Effector memory CD8-positive, alpha-beta T cell (primary cell): ENCODE data around the gene CNDP1.
A peak's percentile ranks its signal among the peaks of the same experiment; 100 is the strongest.
"Not testable (repeated sequence)": the region's sequence is repeated elsewhere in the genome, so short reads cannot be mapped to it uniquely, and the experiment has no call there.

Experiments used
- ATAC-seq: fragments of 150-1000 bp; cut with Tn5 transposase; replicated peaks from 2 replicates; pipeline ENCODE4 v1.10.0; 2021; ENCODE audit warnings: mild to moderate bottlenecking, moderate library complexity
- DNase-seq, 3 experiments: peaks; one replicate each; pipeline ENCODE4 v3.0.0; 2021
- H3K27ac Mint-ChIP-seq, 2 donors: one replicate each; pipeline ENCODE4 v1.8.0; 2022; ENCODE audit warnings: mild to moderate bottlenecking in 2 of 2, mixed read lengths in 2 of 2, moderate library complexity in 2 of 2
- H3K27me3 Mint-ChIP-seq, 2 donors: one replicate each; pipeline ENCODE4 v1.8.0; 2022; ENCODE audit warnings: mixed read lengths in 2 of 2
- H3K36me3 Mint-ChIP-seq: one replicate; pipeline ENCODE4 v1.8.0; 2022; ENCODE audit warnings: mild to moderate bottlenecking, moderate library complexity, mixed read lengths; ENCODE audit not compliant: insufficient read depth
- H3K4me1 Mint-ChIP-seq, 2 donors: one replicate each; pipeline ENCODE4 v1.8.0; 2022; ENCODE audit warnings: low read depth in 2 of 2, mixed read lengths in 2 of 2
- H3K4me3 Mint-ChIP-seq, 2 donors: one replicate each; pipeline ENCODE4 v1.8.0; 2022; ENCODE audit warnings: mild to moderate bottlenecking in 2 of 2, mixed read lengths in 2 of 2, moderate library complexity in 2 of 2
- H3K9me3 Mint-ChIP-seq, 2 donors: one replicate each; pipeline ENCODE4 v1.8.0; 2022; ENCODE audit warnings: mixed read lengths in 2 of 2

Gene CNDP1

DNA sequence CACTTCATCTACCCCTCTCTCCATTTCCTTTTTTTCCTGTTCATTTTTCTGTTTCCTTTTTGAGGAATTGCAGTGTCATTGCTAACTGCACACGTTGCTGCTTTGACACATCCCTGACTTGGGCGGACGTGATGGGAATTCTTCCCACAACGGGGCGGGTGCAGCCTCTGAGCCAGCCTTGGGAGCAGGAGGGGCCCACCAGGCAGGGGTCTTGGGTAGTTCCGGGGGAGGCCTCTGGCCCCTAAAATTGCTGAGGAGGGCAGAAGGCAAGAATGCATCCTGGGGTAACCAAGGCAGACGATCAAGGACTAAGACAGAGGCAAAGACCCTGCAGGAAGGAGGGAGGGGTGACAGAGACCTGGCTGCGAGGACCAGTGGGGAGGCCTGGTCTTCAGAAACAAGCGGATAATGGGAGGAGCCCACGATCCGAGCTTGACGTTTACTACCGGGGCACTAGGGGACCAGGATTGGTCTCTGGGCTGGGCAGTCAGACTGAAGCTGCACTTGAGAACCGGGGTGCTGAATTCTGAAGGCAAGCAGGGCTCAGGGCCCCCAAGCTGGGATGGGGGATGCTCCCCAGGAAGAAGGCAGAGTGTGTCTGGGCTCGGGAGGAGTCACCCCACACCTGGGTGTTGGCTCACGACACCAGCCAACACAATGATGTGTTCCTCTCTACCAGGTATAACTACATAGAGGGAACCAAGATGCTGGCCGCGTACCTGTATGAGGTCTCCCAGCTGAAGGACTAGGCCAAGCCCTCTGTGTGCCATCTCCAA, 14.8 kb upstream of the CNDP1 start:
- Mint-ChIP-seq H3K4me3 (no peak overlapping the region), H3K36me3 (peaks cover 57% of the 10 kb centered on the region), H3K27me3 (no peaks in the 10 kb centered on the region), H3K9me3 (no peaks in the 10 kb centered on the region), H3K4me1 (peaks cover 3 to 4% of the 10 kb centered on the region in 2 donors), H3K27ac (peak overlapping the region in 1 of 2 donors; percentile 46)
- DNase-seq (no peak), ATAC-seq (no peak)

DNA sequence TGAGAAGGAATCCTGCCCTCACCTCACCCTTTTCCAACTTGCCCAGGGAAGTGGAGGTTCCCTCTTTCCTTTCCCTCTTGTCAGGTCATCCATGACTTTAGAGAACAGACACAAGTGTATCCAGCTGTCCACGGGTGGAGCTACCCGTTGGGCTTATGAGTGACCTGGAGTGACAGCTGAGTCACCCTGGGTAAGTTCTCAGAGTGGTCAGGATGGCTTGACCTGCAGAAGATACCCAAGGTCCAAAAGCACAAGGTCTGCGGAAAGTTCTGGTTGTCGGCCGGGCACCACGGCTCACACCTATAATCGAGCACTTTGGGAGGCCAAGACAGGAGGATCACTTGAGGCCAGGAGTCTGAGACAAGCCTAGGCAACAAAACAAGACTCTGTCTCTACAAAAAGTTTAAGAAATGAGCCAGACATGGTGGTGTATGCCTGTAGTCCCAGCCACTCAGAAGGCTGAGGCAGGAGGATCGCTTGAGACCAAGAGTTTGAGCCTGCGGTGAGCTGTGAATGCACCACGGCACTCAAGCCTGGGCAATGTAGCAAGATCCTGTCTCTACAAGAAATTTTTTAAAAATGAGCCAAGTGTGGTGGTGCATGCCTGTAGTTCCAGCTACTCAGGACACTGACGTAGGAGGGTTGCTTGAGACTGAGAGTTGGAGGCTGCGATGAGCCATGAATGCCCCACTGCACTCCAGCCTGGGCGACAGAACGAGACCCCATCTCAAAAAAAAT, 14.0 kb upstream of the CNDP1 start:
- Mint-ChIP-seq H3K4me3 (no peak overlapping the region), H3K9me3 (no peaks in the 10 kb centered on the region), H3K36me3 (peaks cover 55% of the 10 kb centered on the region), H3K27me3 (no peaks in the 10 kb centered on the region), H3K4me1 (no peaks in the 10 kb centered on the region), H3K27ac (peak overlapping the region in 1 of 2 donors; percentile 46)
- ATAC-seq (no peak), DNase-seq (no peak)

GRCh38 chr18:74521068-74521725, 13.1 kb upstream of the CNDP1 start:
- ATAC-seq: no peak
- Mint-ChIP-seq H3K4me1 (no peaks in the 10 kb centered on the region), H3K27me3 (peaks cover 0 to 2% of the 10 kb centered on the region in 2 donors), H3K9me3 (no peaks in the 10 kb centered on the region), H3K4me3 (no peak overlapping the region), H3K36me3 (peaks cover 51% of the 10 kb centered on the region), H3K27ac (peak overlapping the region in 1 of 2 donors; percentile 66)
- DNase-seq: no peak

DNA sequence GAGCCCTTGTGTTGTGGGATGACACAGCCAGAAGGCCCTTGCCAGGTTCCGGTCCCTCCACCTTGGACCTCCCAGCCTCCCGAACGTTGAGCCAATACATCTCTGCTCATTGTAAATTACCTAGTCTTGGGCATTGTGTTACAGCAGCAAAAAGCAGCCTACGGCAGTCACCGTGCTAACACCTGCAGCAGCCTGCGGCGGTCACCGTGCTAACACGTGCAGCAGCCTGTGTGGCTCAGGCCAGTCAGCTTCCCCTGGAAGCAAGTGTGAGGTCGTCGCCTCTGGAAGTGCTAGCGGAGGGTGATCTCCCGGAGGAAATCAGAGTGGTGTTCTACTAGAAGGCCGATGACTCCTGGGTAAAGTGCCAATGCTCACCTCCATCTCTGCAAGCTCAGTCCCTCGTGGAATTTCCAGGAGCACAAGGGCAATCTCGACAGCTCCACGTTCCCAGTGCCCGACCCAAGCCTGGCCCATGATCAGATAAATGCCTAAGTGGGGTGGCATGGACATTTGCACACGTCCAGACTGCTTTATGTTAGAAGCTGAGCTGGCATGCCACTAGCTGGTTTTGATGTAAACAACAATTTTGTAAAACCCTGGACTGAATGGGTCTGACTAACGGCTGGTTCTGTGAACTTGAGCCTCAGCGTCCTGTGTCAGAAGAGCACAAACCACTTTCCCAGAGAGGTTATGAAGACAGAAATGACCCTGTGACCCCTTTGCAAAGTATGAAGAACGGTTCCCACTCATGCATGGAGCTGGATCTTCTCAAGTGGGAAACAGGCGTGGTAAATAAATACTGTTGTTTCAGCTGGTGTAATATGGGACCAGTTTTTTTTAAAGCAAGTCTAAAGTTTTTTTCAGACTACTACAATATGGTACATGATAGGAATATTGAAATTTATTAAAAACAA, 11.4 kb upstream of the CNDP1 start:
- ATAC-seq (no peak), DNase-seq (no peak)
- H3K36me3 Mint-ChIP-seq: peaks cover 36% of the 10 kb centered on the region
- peaks cover 0 to 7% of the 10 kb centered on the region in 2 donors for H3K27me3 Mint-ChIP-seq
- no peaks in the 10 kb centered on the region for H3K9me3 Mint-ChIP-seq
- no peaks in the 10 kb centered on the region for H3K4me1 Mint-ChIP-seq
- H3K4me3 Mint-ChIP-seq: no peak overlapping the region
- no peak overlapping the region for H3K27ac Mint-ChIP-seq

DNA sequence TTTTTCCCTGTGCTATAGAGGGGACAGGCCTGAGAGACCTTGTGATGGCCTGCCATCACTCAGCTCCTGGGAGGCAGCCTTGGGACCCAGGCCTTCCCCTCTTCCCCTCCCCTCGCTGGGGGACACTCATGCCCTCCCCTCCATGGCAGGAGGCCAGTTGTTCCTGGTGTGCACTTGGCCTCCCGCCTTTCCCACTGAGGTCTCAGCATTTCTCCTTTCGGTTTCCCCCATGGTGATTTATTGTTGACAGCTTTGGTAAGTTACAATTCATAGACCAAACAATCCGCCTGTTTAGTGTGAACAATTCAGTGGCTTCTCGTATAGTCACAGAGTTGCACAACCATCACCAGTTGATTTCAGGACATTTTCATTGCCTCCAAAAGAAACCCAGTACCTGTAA, 10.2 kb upstream of the CNDP1 start:
- H3K4me3 Mint-ChIP-seq: no peak overlapping the region
- H3K27ac Mint-ChIP-seq: no peak overlapping the region
- H3K9me3 Mint-ChIP-seq: no peaks in the 10 kb centered on the region

GRCh38 chr18:74524915-74525314, 9.4 kb upstream of the CNDP1 start:
- H3K9me3 Mint-ChIP-seq, H3K27me3 Mint-ChIP-seq, ATAC-seq, H3K4me3 Mint-ChIP-seq, DNase-seq, H3K27ac Mint-ChIP-seq, H3K4me1 Mint-ChIP-seq: not testable (repeated sequence)
- H3K36me3 Mint-ChIP-seq: peaks cover 18% of the 10 kb centered on the region

More for the DNA sequence above, 10.2 kb upstream of the CNDP1 start:
- no peak for DNase-seq
- peaks cover 26% of the 10 kb centered on the region for H3K36me3 Mint-ChIP-seq
- no peak for ATAC-seq
- no peaks in the 10 kb centered on the region for H3K4me1 Mint-ChIP-seq
- peaks cover 0 to 7% of the 10 kb centered on the region in 2 donors for H3K27me3 Mint-ChIP-seq

DNA sequence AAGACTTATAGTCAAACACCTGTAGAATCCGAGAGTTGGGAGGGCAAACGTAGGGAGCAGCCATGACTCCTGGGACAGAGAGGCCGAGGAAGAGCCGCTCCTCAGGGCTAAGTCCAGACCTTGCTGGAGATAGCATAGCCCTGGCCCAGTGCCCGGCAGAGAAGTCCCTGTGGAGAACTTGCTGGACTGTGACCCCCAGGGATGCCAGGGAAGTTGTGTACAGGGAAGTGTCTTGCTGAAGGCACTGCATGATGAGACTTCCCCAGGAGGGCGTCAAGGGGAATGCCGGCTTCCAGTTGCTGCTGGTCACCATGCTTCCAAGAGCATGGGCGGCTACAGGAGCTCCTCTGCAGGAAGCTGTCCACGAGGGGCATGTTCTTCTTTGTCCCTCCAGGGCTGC, 8.6 kb upstream of the CNDP1 start:
- Mint-ChIP-seq H3K36me3 (peaks cover 12% of the 10 kb centered on the region), H3K27me3 (peaks cover 6 to 7% of the 10 kb centered on the region in 2 donors), H3K27ac (no peak overlapping the region), H3K9me3 (no peaks in the 10 kb centered on the region), H3K4me3 (no peak overlapping the region), H3K4me1 (no peaks in the 10 kb centered on the region)
- no peak for DNase-seq
- no peak for ATAC-seq

- Mint-ChIP-seq H3K4me1 (no peaks in the 10 kb centered on the region), H3K27ac (no peak overlapping the region), H3K36me3 (peaks cover 6% of the 10 kb centered on the region), H3K27me3 (peaks cover 6 to 14% of the 10 kb centered on the region in 2 donors), H3K9me3 (no peaks in the 10 kb centered on the region), H3K4me3 (no peak overlapping the region)
- no peak for DNase-seq
- no peak for ATAC-seq
Observed at GRCh38 chr18:74526488-74526887, 7.8 kb upstream of the CNDP1 start.

DNA sequence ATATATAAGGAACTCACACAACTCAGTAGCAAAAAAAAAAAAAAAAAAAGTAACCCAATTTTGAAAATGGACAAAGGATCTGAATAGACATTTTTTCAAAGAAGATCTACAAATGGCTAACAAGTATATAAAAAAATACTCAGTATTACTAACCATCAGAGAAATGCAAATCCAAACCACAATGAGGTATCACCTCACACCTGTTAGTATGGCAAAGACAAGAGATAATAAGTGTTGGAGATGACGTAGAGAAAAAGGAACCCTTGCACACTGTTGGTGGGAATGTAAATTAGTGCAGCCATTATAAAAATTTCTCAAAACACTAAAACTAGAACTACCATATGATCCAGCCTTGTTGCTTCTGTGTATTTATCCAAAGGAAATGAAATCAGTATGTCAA, 5.8 kb upstream of the CNDP1 start:
- Mint-ChIP-seq H3K36me3 (no peaks in the 10 kb centered on the region), H3K27ac (no peak overlapping the region), H3K4me1 (no peaks in the 10 kb centered on the region), H3K4me3 (no peak overlapping the region), H3K9me3 (no peaks in the 10 kb centered on the region), H3K27me3 (peaks cover 6 to 28% of the 10 kb centered on the region in 2 donors)
- DNase-seq: no peak
- no peak for ATAC-seq

- Mint-ChIP-seq H3K4me3 (no peak overlapping the region), H3K36me3 (no peaks in the 10 kb centered on the region), H3K27ac (no peak overlapping the region), H3K4me1 (no peaks in the 10 kb centered on the region), H3K27me3 (peaks cover 6 to 33% of the 10 kb centered on the region in 2 donors), H3K9me3 (no peaks in the 10 kb centered on the region)
- no peak for DNase-seq
- no peak for ATAC-seq
Observed at GRCh38 chr18:74528913-74529312, 5.4 kb upstream of the CNDP1 start.

DNA sequence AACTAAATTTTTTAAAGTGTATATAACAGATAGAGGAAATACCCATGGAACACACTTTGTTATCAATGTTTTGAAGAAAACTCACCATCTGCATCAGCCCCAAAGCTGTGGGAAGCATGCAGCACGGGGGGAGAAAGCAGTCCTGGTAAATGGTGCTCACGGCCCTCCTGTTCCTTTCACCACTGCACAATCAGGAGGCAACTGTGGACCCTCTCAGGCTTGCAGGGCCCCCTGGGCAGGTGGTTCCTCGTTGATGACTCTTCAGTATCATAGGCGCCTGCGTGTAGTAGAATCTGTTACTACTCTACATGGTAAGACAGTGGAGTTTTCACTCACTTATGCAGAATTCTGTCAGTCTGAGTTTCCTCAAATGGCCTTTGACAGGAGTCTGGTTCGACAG, 4.9 kb upstream of the CNDP1 start:
- no peak for ATAC-seq
- H3K4me1 Mint-ChIP-seq: no peaks in the 10 kb centered on the region
- H3K36me3 Mint-ChIP-seq: no peaks in the 10 kb centered on the region
- peaks cover 6 to 33% of the 10 kb centered on the region in 2 donors for H3K27me3 Mint-ChIP-seq
- no peak for DNase-seq
- no peak overlapping the region for H3K27ac Mint-ChIP-seq
- no peaks in the 10 kb centered on the region for H3K9me3 Mint-ChIP-seq
- H3K4me3 Mint-ChIP-seq: no peak overlapping the region

GRCh38 chr18:74529811-74530583, 4.3 kb upstream of the CNDP1 start:
- peaks cover 6 to 33% of the 10 kb centered on the region in 2 donors for H3K27me3 Mint-ChIP-seq
- H3K27ac Mint-ChIP-seq: no peak overlapping the region
- H3K36me3 Mint-ChIP-seq: peaks cover 3% of the 10 kb centered on the region
- no peak for DNase-seq
- ATAC-seq: no peak
- H3K4me1 Mint-ChIP-seq: no peaks in the 10 kb centered on the region
- no peaks in the 10 kb centered on the region for H3K9me3 Mint-ChIP-seq
- no peak overlapping the region for H3K4me3 Mint-ChIP-seq
